Measurements from ENCODE around the gene HAUS6. TPM values are rescaled to one million over a fixed set of nuclear protein-coding genes. Genes with fewer than 3 reads are reported as not detected.

The HAUS6 gene
- total and polyA plus RNA-seq, 2 donors (not counting 1 experiment from before 2014, with no cell fraction given): 4.1 to 13.5 TPM

GRCh38 chr9:19018201-19018600 lies 84.5 kb downstream of the HAUS6 start:
- no peaks in the 10 kb centered on the region for H3K4me1 Mint-ChIP-seq
- H3K27ac Mint-ChIP-seq: no peak overlapping the region
- 27% methylated on average over 4 of the region's 4 CpGs for WGBS (ENCODE audit: insufficient coverage)
- no peaks in the 10 kb centered on the region for H3K79me2 ChIP-seq (ENCODE audit: control insufficient read depth, insufficient read depth, low read length)
- H3K9ac ChIP-seq (ENCODE audit: low read length): no peak overlapping the region
- H3K4me3 Mint-ChIP-seq: no peak overlapping the region
- H3K4me1 ChIP-seq (ENCODE audit: control insufficient read depth in 2 of 2, insufficient read depth in 2 of 2, low read length in 2 of 2): no peaks in the 10 kb centered on the region
- peaks cover 0 to 3% (median 0%) of the 10 kb centered on the region in 4 experiments for H3K27me3 ChIP-seq (replicated peaks in 1 of 4; ENCODE audit: control extremely low read depth in 1 of 4, control insufficient read depth in 3 of 4, insufficient read depth in 4 of 4, low read length in 3 of 4)
- no peaks in the 10 kb centered on the region for H4K20me1 ChIP-seq (ENCODE audit: control insufficient read depth, insufficient read depth, low read length, poor library complexity, severe bottlenecking)
- ChIA-PET CTCF (interaction anchor here (2.4 kb wide), 1 partner anchor 9 kb away, joined by 9 read pairs; no protein-coding TSS in a partner anchor), POLR2A (no interaction called here)
- peaks cover 3% of the 10 kb centered on the region for H3K9me3 Mint-ChIP-seq (ENCODE audit: insufficient read depth)
- no peak overlapping the region for H3K4me2 ChIP-seq (replicated peaks; ENCODE audit: low read depth, low read length, poor library complexity, severe bottlenecking)
- intact Hi-C loops (cut with micrococcal nuclease): no loop called here
- no peaks in the 10 kb centered on the region for H3K36me3 ChIP-seq (replicated peaks in 1 of 2; ENCODE audit: control extremely low read depth in 1 of 2, control insufficient read depth in 1 of 2, extremely low read depth in 1 of 2, insufficient read depth in 2 of 2, low read length in 1 of 2)
- peaks cover 9% of the 10 kb centered on the region for H3K27me3 Mint-ChIP-seq
- H3K4me3 ChIP-seq (ENCODE audit: control extremely low read depth in 1 of 5, extremely low read depth in 1 of 5, insufficient read depth in 1 of 5, low read depth in 2 of 5, low read length in 4 of 5): no peak overlapping the region
- H3K27ac ChIP-seq (ENCODE audit: low read length in 2 of 2): no peak overlapping the region
- H2AFZ ChIP-seq (ENCODE audit: insufficient read depth, low read depth, low read length, poor library complexity, severe bottlenecking): no peak overlapping the region
- ATAC-seq (ENCODE audit: low read depth): no peak
- DNase-seq: no peak
- H3K9me3 ChIP-seq (ENCODE audit: control extremely low read depth in 1 of 3, control insufficient read depth in 2 of 3, insufficient read depth in 1 of 3, low read length in 2 of 3): peaks cover 0 to 8% (median 2%) of the 10 kb centered on the region in 3 donors
- no peak for TF ChIP-seq EZH2 (IDR thresholded peaks at IDR 0.05; ENCODE audit: borderline replicate concordance, insufficient read depth, low read depth, low read length, poor library complexity, severe bottlenecking)
- TF ChIP-seq CTCF (IDR thresholded peaks at IDR 0.05): no peak

- no peak overlapping the region for H3K4me2 ChIP-seq (replicated peaks; ENCODE audit: low read depth, low read length, poor library complexity, severe bottlenecking)
- peaks cover 10% of the 10 kb centered on the region for H3K27me3 Mint-ChIP-seq
- no peak overlapping the region for H3K4me3 Mint-ChIP-seq
- intact Hi-C loops (cut with micrococcal nuclease): no loop called here
- no peaks in the 10 kb centered on the region for H3K4me1 Mint-ChIP-seq
- H3K4me3 ChIP-seq (ENCODE audit: control extremely low read depth in 1 of 5, extremely low read depth in 1 of 5, insufficient read depth in 1 of 5, low read depth in 2 of 5, low read length in 4 of 5): no peak overlapping the region
- ChIA-PET POLR2A (no interaction called here), CTCF (no interaction called here)
- H3K27me3 ChIP-seq (replicated peaks in 1 of 4; ENCODE audit: control extremely low read depth in 1 of 4, control insufficient read depth in 3 of 4, insufficient read depth in 4 of 4, low read length in 3 of 4): no peaks in the 10 kb centered on the region
- TF ChIP-seq CTCF (IDR thresholded peaks at IDR 0.05) (no peak), EZH2 (IDR thresholded peaks at IDR 0.05; ENCODE audit: borderline replicate concordance, insufficient read depth, low read depth, low read length, poor library complexity, severe bottlenecking) (no peak)
- no peak overlapping the region for H3K27ac Mint-ChIP-seq
- no peaks in the 10 kb centered on the region for H3K36me3 ChIP-seq (replicated peaks in 1 of 2; ENCODE audit: control extremely low read depth in 1 of 2, control insufficient read depth in 1 of 2, extremely low read depth in 1 of 2, insufficient read depth in 2 of 2, low read length in 1 of 2)
- no peak overlapping the region for H3K27ac ChIP-seq (ENCODE audit: low read length in 2 of 2)
- H3K9ac ChIP-seq (ENCODE audit: low read length): no peak overlapping the region
- 71% methylated on average over 3 of the region's 5 CpGs for WGBS (ENCODE audit: insufficient coverage)
- H3K9me3 Mint-ChIP-seq (ENCODE audit: insufficient read depth): no peaks in the 10 kb centered on the region
- H4K20me1 ChIP-seq (ENCODE audit: control insufficient read depth, insufficient read depth, low read length, poor library complexity, severe bottlenecking): no peaks in the 10 kb centered on the region
- H3K9me3 ChIP-seq (ENCODE audit: control extremely low read depth in 1 of 3, control insufficient read depth in 2 of 3, insufficient read depth in 1 of 3, low read length in 2 of 3): no peaks in the 10 kb centered on the region
- no peaks in the 10 kb centered on the region for H3K79me2 ChIP-seq (ENCODE audit: control insufficient read depth, insufficient read depth, low read length)
- no peak for ATAC-seq (ENCODE audit: low read depth)
- no peak for DNase-seq
- no peaks in the 10 kb centered on the region for H3K4me1 ChIP-seq (ENCODE audit: control insufficient read depth in 2 of 2, insufficient read depth in 2 of 2, low read length in 2 of 2)
- no peak overlapping the region for H2AFZ ChIP-seq (ENCODE audit: insufficient read depth, low read depth, low read length, poor library complexity, severe bottlenecking)
Observed at GRCh38 chr9:19009391-19009965, 93.2 kb downstream of the HAUS6 start.

Small RNA genes within 50 kb of the gene (small RNA-seq; reads per million reads assigned to genes)
- gene RF00019 (ENCODE audit: insufficient read length, low read depth, low replicate concordance): not detected
- gene RNU6-264P (ENCODE audit: insufficient read length, low read depth, low replicate concordance): not detected
- gene SCARNA8 (ENCODE audit: insufficient read length, low read depth, low replicate concordance): 180 reads per million, percentile 96 among the genes with 10 or more reads in this experiment

Other genes with a start within 250 kb of the HAUS6 start
- gene SAXO1, start 69.7 kb downstream of the HAUS6 start, total RNA-seq: 0.07 TPM in 1 of 2 replicates, not detected in the other
- 0.01 TPM in 1 of 2 replicates, not detected in the other for gene SAXO1, start 69.7 kb downstream of the HAUS6 start, polyA plus RNA-seq
- gene RRAGA, start 53.5 kb downstream of the HAUS6 start, total RNA-seq: 49.2 and 52.1 TPM in 2 replicates
- 20.6 and 29.5 TPM in 2 replicates for gene RRAGA, start 53.5 kb downstream of the HAUS6 start, polyA plus RNA-seq
- 16.4 and 19.1 TPM in 2 replicates for gene PLIN2, start 24.6 kb upstream of the HAUS6 start, total RNA-seq
- 61.3 and 63.9 TPM in 2 replicates for gene PLIN2, start 24.6 kb upstream of the HAUS6 start, polyA plus RNA-seq
- 44.8 and 52.4 TPM in 2 replicates for gene DENND4C, start 127.8 kb upstream of the HAUS6 start, total RNA-seq
- gene DENND4C, start 127.8 kb upstream of the HAUS6 start, polyA plus RNA-seq: 9.9 and 14.0 TPM in 2 replicates

Data from B cell (primary cell).